Activated naive CD4-positive, alpha-beta T cell treated with anti-CD3 and anti-CD28 coated beads for 36 hours (primary cell): ENCODE results near the gene CCDC150. TPM values are rescaled to one million over a fixed set of nuclear protein-coding genes. Genes with fewer than 3 reads are reported as not detected.
"Not testable (repeated sequence)": the region's sequence is repeated elsewhere in the genome, so short reads cannot be mapped to it uniquely, and the experiment has no call there.

Experiments used
- CTCF ChIA-PET: fragments of 350-600 bp; sonication (Branson Sonifier 250); formaldehyde crosslinking; loops from one replicate; lab custom pipeline; 2021; ENCODE audit warnings: antibody characterized with exemption; lab: Charles Lee
- DNase-seq: peaks from one replicate; pipeline ENCODE4 v3.0.0-alpha.2; 2020
- H3K27ac Mint-ChIP-seq: one replicate; pipeline ENCODE4 v1.8.0; 2021; ENCODE audit warnings: mild to moderate bottlenecking, mixed read lengths
- H3K27me3 Mint-ChIP-seq: one replicate; pipeline ENCODE4 v1.8.0; 2021; ENCODE audit warnings: low read depth, mixed read lengths
- H3K36me3 Mint-ChIP-seq: one replicate; pipeline ENCODE4 v1.8.0; 2021; ENCODE audit warnings: low read depth, mixed read lengths
- H3K4me1 Mint-ChIP-seq: one replicate; pipeline ENCODE4 v1.8.0; 2021; ENCODE audit warnings: low read depth, mixed read lengths
- H3K4me3 Mint-ChIP-seq: one replicate; pipeline ENCODE4 v1.8.0; 2021; ENCODE audit warnings: mild to moderate bottlenecking, moderate library complexity, mixed read lengths
- H3K9me3 Mint-ChIP-seq: one replicate; pipeline ENCODE4 v1.8.0; 2021; ENCODE audit warnings: mixed read lengths
- intact Hi-C: fragments of 100-400 bp; cut with micrococcal nuclease; formaldehyde crosslinking; loops from one replicate; pipeline ENCODE4 v1.15.1; 2023
- total RNA-seq, 2 experiments: library from RNA; stranded (reverse); gene quantifications; one replicate each; pipeline ENCODE4 v1.2.3, GENCODE V29; 2021

The CCDC150 gene
- total RNA-seq, 2 experiments from 2014 or later: 10.1 to 10.8 TPM

DNA sequence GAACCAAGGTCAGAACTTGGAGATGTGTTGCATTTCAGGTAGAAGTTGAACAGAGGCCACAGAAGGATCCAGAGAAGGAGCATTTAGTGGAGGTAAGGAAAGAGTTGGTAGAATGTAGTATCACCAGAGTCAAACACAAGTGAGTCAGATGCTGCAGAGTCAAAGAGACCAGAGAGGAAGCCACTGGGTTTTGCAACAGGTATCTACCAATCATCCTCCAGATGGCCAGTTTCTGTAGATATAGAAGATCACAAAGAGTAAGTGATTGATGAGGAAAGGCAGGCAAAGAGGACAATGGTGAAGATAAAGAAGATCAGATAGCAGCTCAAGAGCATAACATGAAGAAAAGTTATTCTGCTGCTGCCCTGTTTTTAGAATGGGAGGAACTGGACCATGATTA, 84.1 kb downstream of the CCDC150 start:
- Mint-ChIP-seq H3K27ac (no peak overlapping the region), H3K9me3 (no peaks in the 10 kb centered on the region), H3K36me3 (peaks cover 5% of the 10 kb centered on the region), H3K4me1 (no peaks in the 10 kb centered on the region), H3K27me3 (no peaks in the 10 kb centered on the region), H3K4me3 (no peak overlapping the region)
- DNase-seq: no peak
- CTCF ChIA-PET: interaction anchor here (1.3 kb wide), 1 partner anchor 8 kb away, joined by 3 read pairs; no protein-coding TSS in a partner anchor
- intact Hi-C loops: no loop called here

DNA sequence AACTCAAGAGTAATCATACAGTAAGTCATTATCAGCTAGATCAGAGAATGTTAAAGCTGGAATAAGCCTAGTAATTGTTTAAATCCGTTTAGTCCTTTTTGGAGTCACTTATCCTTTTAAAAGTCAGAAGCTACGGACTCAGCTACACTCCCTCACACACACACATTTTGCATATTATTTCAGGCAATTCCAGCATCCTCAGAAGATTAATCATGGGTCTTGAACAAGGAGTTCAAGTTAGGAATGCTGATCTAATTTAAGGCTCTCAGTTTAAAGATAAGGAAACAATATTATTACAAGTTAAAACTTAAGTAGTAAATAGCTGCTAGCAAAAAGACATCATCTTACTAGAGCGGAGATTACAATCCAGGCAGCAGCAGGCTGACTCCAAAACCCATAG, 85.7 kb downstream of the CCDC150 start:
- Mint-ChIP-seq H3K27me3 (no peaks in the 10 kb centered on the region), H3K9me3 (no peaks in the 10 kb centered on the region), H3K4me3 (no peak overlapping the region), H3K36me3 (peaks cover 5% of the 10 kb centered on the region), H3K4me1 (no peaks in the 10 kb centered on the region), H3K27ac (no peak overlapping the region)
- intact Hi-C loops: no loop called here
- CTCF ChIA-PET: no interaction called here
- no peak for DNase-seq

- no peak for DNase-seq
- no peak overlapping the region for H3K27ac Mint-ChIP-seq
- no peaks in the 10 kb centered on the region for H3K4me1 Mint-ChIP-seq
- CTCF ChIA-PET: no interaction called here
- no peaks in the 10 kb centered on the region for H3K9me3 Mint-ChIP-seq
- no peak overlapping the region for H3K4me3 Mint-ChIP-seq
- no peaks in the 10 kb centered on the region for H3K27me3 Mint-ChIP-seq
- peaks cover 5% of the 10 kb centered on the region for H3K36me3 Mint-ChIP-seq
- intact Hi-C loops: no loop called here
Measured at GRCh38 chr2:196725882-196726281, 86.4 kb downstream of the CCDC150 start.

- no peak for DNase-seq
- Mint-ChIP-seq H3K27ac (no peak overlapping the region), H3K27me3 (no peaks in the 10 kb centered on the region), H3K4me1 (no peaks in the 10 kb centered on the region), H3K4me3 (no peak overlapping the region), H3K36me3 (peaks cover 14% of the 10 kb centered on the region), H3K9me3 (peaks cover 1% of the 10 kb centered on the region)
- CTCF ChIA-PET: interaction anchor here (0.9 kb wide), 1 partner anchor 64 kb away, joined by 3 read pairs; no protein-coding TSS in a partner anchor
- intact Hi-C loops: no loop called here
Measured at GRCh38 chr2:196729418-196729817, 89.9 kb downstream of the CCDC150 start.

DNA sequence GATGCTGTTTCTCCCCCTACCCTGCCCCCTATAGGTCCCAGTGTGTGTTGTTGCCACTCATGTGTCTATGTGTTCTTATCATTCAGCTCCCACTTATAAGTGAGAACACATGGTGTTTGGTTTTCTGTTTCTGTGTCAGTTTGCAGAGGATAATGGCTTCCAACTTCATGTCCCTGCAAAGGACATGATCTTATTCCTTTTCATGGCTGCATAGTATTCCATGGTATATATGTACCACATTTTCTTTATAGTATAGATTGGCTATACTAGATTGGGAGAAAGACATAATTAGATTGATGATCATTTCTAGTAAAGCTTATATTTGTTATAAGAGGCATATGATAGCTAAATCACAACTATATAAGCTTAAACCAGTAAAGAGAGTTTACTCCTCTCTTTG, 97.1 kb downstream of the CCDC150 start:
- CTCF ChIA-PET: interaction anchor here (1.8 kb wide), 1 partner anchor 14 kb away, joined by 8 read pairs; no protein-coding TSS in a partner anchor
- not testable (repeated sequence) for H3K27ac Mint-ChIP-seq
- H3K9me3 Mint-ChIP-seq: peaks cover 18% of the 10 kb centered on the region

DNA sequence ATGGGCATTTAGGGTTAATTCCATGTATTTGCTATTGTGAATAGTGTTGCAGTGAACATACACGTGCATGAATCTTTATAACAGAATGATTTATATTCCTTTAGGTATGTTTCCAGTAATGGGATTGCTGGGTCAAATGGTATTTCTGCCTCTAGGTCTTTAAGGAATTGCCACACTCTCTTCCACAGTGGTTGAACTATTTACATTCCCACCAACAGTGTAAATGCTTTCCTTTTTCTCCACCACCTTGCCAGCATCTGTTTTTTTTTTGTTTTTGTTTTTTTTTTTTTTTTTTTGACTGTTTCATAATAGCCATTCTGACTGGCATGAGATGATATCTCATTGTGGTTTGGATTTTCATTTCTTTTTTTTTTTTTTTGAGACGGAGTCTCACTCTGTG, 97.5 kb downstream of the CCDC150 start:
- Mint-ChIP-seq H3K27ac (no peak overlapping the region), H3K36me3 (peaks cover 15% of the 10 kb centered on the region), H3K4me1 (no peaks in the 10 kb centered on the region), H3K9me3 (peaks cover 18% of the 10 kb centered on the region), H3K4me3 (no peak overlapping the region), H3K27me3 (peaks cover 2% of the 10 kb centered on the region)
- DNase-seq: no peak
- CTCF ChIA-PET: interaction anchor here (0.6 to 1.8 kb wide), 2 partner anchors 14 to 513 kb away, joined by 4 to 8 read pairs; no protein-coding TSS in a partner anchor
- intact Hi-C loops: no loop called here

More for the DNA sequence above, 97.1 kb downstream of the CCDC150 start:
- intact Hi-C loops, H3K4me3 Mint-ChIP-seq, H3K4me1 Mint-ChIP-seq, H3K27me3 Mint-ChIP-seq, DNase-seq: not testable (repeated sequence)
- H3K36me3 Mint-ChIP-seq: peaks cover 18% of the 10 kb centered on the region

DNA sequence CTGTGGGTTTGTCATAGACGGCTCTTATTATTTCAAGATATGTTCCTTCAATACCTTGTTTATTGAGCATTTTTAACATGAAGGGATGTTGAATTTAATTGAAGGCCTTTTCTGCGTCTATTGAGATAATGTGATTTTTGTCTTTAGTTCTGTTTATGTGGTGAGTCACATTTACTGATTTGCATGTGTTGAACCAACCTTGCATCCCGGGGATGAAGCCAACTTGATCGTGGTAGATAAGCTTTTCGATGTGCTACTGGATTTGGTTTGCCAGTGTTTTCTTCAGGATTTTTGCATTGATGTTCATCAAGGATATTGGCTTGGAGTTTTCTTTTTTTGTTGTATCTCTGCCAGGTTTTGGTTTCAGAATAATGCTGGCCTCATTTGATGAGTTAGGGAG, 99.5 kb downstream of the CCDC150 start:
- DNase-seq: no peak
- H3K9me3 Mint-ChIP-seq: peaks cover 18% of the 10 kb centered on the region
- intact Hi-C loops: no loop called here
- H3K4me3 Mint-ChIP-seq: no peak overlapping the region
- no peaks in the 10 kb centered on the region for H3K4me1 Mint-ChIP-seq
- H3K27ac Mint-ChIP-seq: no peak overlapping the region
- H3K36me3 Mint-ChIP-seq: peaks cover 8% of the 10 kb centered on the region
- H3K27me3 Mint-ChIP-seq: peaks cover 2% of the 10 kb centered on the region
- CTCF ChIA-PET: interaction anchor here (1.0 kb wide), 1 partner anchor 12 kb away, joined by 3 read pairs; no protein-coding TSS in a partner anchor

DNA sequence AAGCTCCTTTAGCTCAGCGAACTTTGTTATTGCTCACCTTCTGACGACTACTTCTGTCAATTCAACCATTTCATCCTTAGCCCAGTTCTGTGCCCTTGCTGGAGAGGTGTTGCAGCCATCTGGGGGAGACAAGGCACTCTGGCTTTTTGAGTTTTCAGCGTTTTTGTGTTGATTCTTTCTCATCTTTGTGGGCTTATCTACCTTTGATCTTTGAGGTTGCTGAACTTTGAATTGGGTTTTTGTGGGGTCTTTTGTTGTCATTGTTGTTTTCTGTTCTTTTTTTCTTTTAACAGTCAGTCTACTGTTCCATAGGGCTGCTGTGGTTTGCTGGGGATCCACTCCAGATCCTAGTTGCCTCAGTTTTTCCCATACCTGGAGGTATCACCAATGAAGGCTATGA, 102.7 kb downstream of the CCDC150 start:
- Mint-ChIP-seq H3K27me3 (peaks cover 2% of the 10 kb centered on the region), H3K4me3 (no peak overlapping the region), H3K27ac (no peak overlapping the region), H3K9me3 (peaks cover 10% of the 10 kb centered on the region), H3K36me3 (peaks cover 3% of the 10 kb centered on the region), H3K4me1 (no peaks in the 10 kb centered on the region)
- no peak for DNase-seq
- CTCF ChIA-PET: interaction anchor here (2.5 kb wide), 1 partner anchor 9 kb away, joined by 10 read pairs; no protein-coding TSS in a partner anchor
- intact Hi-C loops: no loop called here

DNA sequence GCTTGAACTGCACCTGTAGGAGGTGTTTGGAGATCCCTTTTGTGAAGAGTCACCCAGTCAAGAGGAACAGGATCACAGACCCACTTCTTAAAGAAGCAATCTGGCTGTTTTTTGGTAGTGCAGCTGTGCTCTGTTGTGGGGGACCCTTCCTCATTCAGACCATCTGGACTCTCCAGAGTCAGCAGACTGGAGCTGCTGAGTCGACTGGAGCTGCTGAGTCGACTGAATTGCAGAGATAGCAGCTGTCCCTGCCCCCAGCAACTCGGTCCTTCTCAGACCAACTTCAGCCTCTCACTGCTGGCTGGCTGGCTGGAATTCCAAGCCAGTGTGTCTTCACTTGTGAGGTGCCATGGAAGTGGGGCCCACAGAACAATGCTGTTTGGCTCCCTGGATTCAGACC, 103.2 kb downstream of the CCDC150 start:
- DNase-seq: no peak
- CTCF ChIA-PET: interaction anchor here (0.6 to 2.5 kb wide), 2 partner anchors 8 to 103 kb away, joined by 3 to 10 read pairs; no protein-coding TSS in a partner anchor
- no peak overlapping the region for H3K4me3 Mint-ChIP-seq
- H3K27me3 Mint-ChIP-seq: peaks cover 2% of the 10 kb centered on the region
- intact Hi-C loops: no loop called here
- no peaks in the 10 kb centered on the region for H3K4me1 Mint-ChIP-seq
- H3K36me3 Mint-ChIP-seq: peaks cover 3% of the 10 kb centered on the region
- H3K9me3 Mint-ChIP-seq: peaks cover 10% of the 10 kb centered on the region
- H3K27ac Mint-ChIP-seq: no peak overlapping the region

DNA sequence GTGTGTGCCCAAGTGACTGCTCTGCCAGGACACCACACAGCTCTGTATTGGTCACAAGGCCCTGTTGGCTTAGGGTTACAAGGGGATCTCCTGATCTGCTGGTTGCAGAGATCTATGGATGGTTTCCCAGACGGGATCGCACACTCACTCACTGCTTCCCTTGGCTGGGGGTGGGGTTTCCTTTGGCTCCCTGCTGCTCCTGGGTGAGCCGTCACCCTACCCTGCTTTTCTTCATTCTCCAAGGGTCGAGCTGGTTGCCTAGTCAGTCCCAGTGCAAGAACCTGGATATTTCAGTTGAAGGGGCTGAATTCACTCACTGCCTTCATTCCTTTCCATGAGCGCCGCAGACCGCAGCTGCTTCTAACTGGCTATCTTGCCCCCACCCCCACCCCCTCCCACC, 103.7 kb downstream of the CCDC150 start:
- peaks cover 10% of the 10 kb centered on the region for H3K9me3 Mint-ChIP-seq
- H3K27ac Mint-ChIP-seq: no peak overlapping the region
- peaks cover 3% of the 10 kb centered on the region for H3K36me3 Mint-ChIP-seq
- no peak overlapping the region for H3K4me3 Mint-ChIP-seq
- CTCF ChIA-PET: interaction anchor here (0.6 to 2.5 kb wide), 3 partner anchors 8 to 833 kb away, joined by 3 to 10 read pairs (median 3); no protein-coding TSS in a partner anchor
- no peak for DNase-seq
- intact Hi-C loops: no loop called here
- no peaks in the 10 kb centered on the region for H3K4me1 Mint-ChIP-seq
- H3K27me3 Mint-ChIP-seq: peaks cover 2% of the 10 kb centered on the region

GRCh38 chr2:196745711-196746110, 106.2 kb downstream of the CCDC150 start:
- Mint-ChIP-seq H3K27me3 (no peaks in the 10 kb centered on the region), H3K4me3 (no peak overlapping the region), H3K9me3 (no peaks in the 10 kb centered on the region), H3K27ac (no peak overlapping the region), H3K36me3 (no peaks in the 10 kb centered on the region), H3K4me1 (peaks cover 4% of the 10 kb centered on the region)
- intact Hi-C loops: no loop called here
- no peak for DNase-seq
- CTCF ChIA-PET: no interaction called here

DNA sequence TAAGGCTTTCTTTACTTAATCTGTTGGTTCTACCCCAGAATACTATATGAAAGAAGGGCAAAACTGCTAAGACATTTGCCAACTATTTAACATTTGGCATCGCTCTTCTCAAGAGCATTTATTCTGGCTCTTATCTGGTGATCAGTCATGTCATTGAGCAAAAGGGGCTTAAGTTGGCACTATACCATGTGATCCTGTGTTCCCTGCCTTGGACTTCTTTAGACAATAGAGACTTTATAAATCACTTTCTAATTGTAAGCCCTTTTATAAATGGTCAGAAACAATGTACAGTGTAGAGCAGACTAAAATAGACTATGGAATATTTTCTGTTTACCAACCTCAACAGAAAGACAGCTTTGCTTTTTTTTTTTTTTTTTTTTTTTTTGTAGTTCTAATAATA, 107.9 kb downstream of the CCDC150 start:
- Mint-ChIP-seq H3K27me3 (no peaks in the 10 kb centered on the region), H3K4me1 (peaks cover 9% of the 10 kb centered on the region), H3K4me3 (no peak overlapping the region), H3K9me3 (no peaks in the 10 kb centered on the region), H3K36me3 (no peaks in the 10 kb centered on the region), H3K27ac (no peak overlapping the region)
- DNase-seq: no peak
- intact Hi-C loops: no loop called here
- CTCF ChIA-PET: interaction anchor here (0.6 to 1.2 kb wide), 2 partner anchors 11 to 56 kb away, joined by 3 to 4 read pairs; no protein-coding TSS in a partner anchor

GRCh38 chr2:196748123-196748522, 108.6 kb downstream of the CCDC150 start:
- CTCF ChIA-PET: interaction anchor here (0.6 to 1.2 kb wide), 3 partner anchors 10 to 306 kb away, joined by 3 read pairs; no protein-coding TSS in a partner anchor
- Mint-ChIP-seq H3K27me3 (no peaks in the 10 kb centered on the region), H3K4me1 (peaks cover 9% of the 10 kb centered on the region), H3K27ac (no peak overlapping the region), H3K4me3 (no peak overlapping the region), H3K9me3 (no peaks in the 10 kb centered on the region), H3K36me3 (peaks cover under 1% of the 10 kb centered on the region)
- DNase-seq: no peak
- intact Hi-C loops: no loop called here
